ENCODE data around the gene SST. TPM values are rescaled to one million over a fixed set of nuclear protein-coding genes. Genes with fewer than 3 reads are reported as not detected.
A peak's percentile ranks its signal among the peaks of the same experiment; 100 is the strongest.

Gene SST
- polyA plus RNA-seq, 1 donor from 2014 or later, result 9.7 TPM

GRCh38 chr3:187678726-187679268 lies 8.6 kb upstream of the SST start:
- Histone ChIP-seq H2AFZ (ENCODE audit: low read depth, low read length) (no peak overlapping the region), H3F3A (ENCODE audit: insufficient read depth, low read length, poor library complexity, severe bottlenecking) (no peaks in the 10 kb centered on the region), H3K27ac (ENCODE audit: low read length) (no peak overlapping the region), H3K79me2 (replicated peaks; ENCODE audit: insufficient read depth, low read length) (no peaks in the 10 kb centered on the region), H3K36me3 (ENCODE audit: insufficient read depth, low read length) (no peaks in the 10 kb centered on the region), H3K9me2 (ENCODE audit: insufficient read depth, low read length) (no peaks in the 10 kb centered on the region), H3K27me3 (ENCODE audit: insufficient read depth, low read depth, low read length) (peaks cover 7% of the 10 kb centered on the region), H4K20me1 (ENCODE audit: insufficient read depth) (no peaks in the 10 kb centered on the region), H3K9ac (ENCODE audit: low read length) (no peak overlapping the region), H3K9me3 (ENCODE audit: low read length) (no peaks in the 10 kb centered on the region), H3K4me3 (ENCODE audit: low read length) (no peak overlapping the region), H3K4me2 (ENCODE audit: low read length) (no peak overlapping the region)
- TF ChIP-seq EZH2 (IDR thresholded peaks at IDR 0.05; ENCODE audit: borderline replicate concordance, insufficient read depth, low read length, poor library complexity, severe bottlenecking), result no peak
- no peak for TF ChIP-seq TAF1 (IDR thresholded peaks at IDR 0.05; ENCODE audit: low read depth)
- no peak for TF ChIP-seq MXI1 (conservative IDR thresholded peaks at IDR 0.05; ENCODE audit: poor library complexity, severe bottlenecking)
- TF ChIP-seq RAD21 (conservative IDR thresholded peaks at IDR 0.05), result peak; percentile 93
- TF ChIP-seq EP300 (conservative IDR thresholded peaks at IDR 0.05; ENCODE audit: poor library complexity, severe bottlenecking), result no peak
- TF ChIP-seq SMC3 (conservative IDR thresholded peaks at IDR 0.05; ENCODE audit: poor library complexity), result peak; percentile 97
- no peak for TF ChIP-seq POLR2AphosphoS5 (IDR thresholded peaks at IDR 0.05)
- no peak for TF ChIP-seq REST (IDR thresholded peaks at IDR 0.05; ENCODE audit: borderline replicate concordance)
- TF ChIP-seq CTCF (IDR thresholded peaks at IDR 0.05; ENCODE audit: poor library complexity, severe bottlenecking), result peak; percentile 86

GRCh38 chr3:187677604-187678003 lies 7.4 kb upstream of the SST start:
- H3K36me3 ChIP-seq (ENCODE audit: insufficient read depth, low read length), result no peaks in the 10 kb centered on the region
- H3K27ac ChIP-seq (ENCODE audit: low read length), result no peak overlapping the region
- H3K9ac ChIP-seq (ENCODE audit: low read length), result no peak overlapping the region
- no peak overlapping the region for H3K4me3 ChIP-seq (ENCODE audit: low read length)
- H3K9me2 ChIP-seq (ENCODE audit: insufficient read depth, low read length), result no peaks in the 10 kb centered on the region
- H2AFZ ChIP-seq (ENCODE audit: low read depth, low read length), result no peak overlapping the region
- no peaks in the 10 kb centered on the region for H3K9me3 ChIP-seq (ENCODE audit: low read length)
- no peak for TF ChIP-seq EP300 (conservative IDR thresholded peaks at IDR 0.05; ENCODE audit: poor library complexity, severe bottlenecking)
- TF ChIP-seq MXI1 (conservative IDR thresholded peaks at IDR 0.05; ENCODE audit: poor library complexity, severe bottlenecking), result no peak
- no peak for TF ChIP-seq CTCF (IDR thresholded peaks at IDR 0.05; ENCODE audit: poor library complexity, severe bottlenecking)
- no peak for TF ChIP-seq REST (IDR thresholded peaks at IDR 0.05; ENCODE audit: borderline replicate concordance)
- no peak for TF ChIP-seq SMC3 (conservative IDR thresholded peaks at IDR 0.05; ENCODE audit: poor library complexity)
- TF ChIP-seq RAD21 (conservative IDR thresholded peaks at IDR 0.05), result no peak
- no peak for TF ChIP-seq POLR2AphosphoS5 (IDR thresholded peaks at IDR 0.05)
- no peak for TF ChIP-seq EZH2 (IDR thresholded peaks at IDR 0.05; ENCODE audit: borderline replicate concordance, insufficient read depth, low read length, poor library complexity, severe bottlenecking)
- no peak for TF ChIP-seq TAF1 (IDR thresholded peaks at IDR 0.05; ENCODE audit: low read depth)
- H3F3A ChIP-seq (ENCODE audit: insufficient read depth, low read length, poor library complexity, severe bottlenecking), result no peaks in the 10 kb centered on the region
- peaks cover 15% of the 10 kb centered on the region for H3K27me3 ChIP-seq (ENCODE audit: insufficient read depth, low read depth, low read length)
- H3K4me2 ChIP-seq (ENCODE audit: low read length), result no peak overlapping the region
- H4K20me1 ChIP-seq (ENCODE audit: insufficient read depth), result no peaks in the 10 kb centered on the region
- no peaks in the 10 kb centered on the region for H3K79me2 ChIP-seq (replicated peaks; ENCODE audit: insufficient read depth, low read length)

Data from neural cell (in vitro differentiated cells).